ENCODE measurements around the gene TBC1D19. TPM values are rescaled to one million over a fixed set of nuclear protein-coding genes. Genes with fewer than 3 reads are reported as not detected.

The TBC1D19 gene
- total RNA-seq, 1 experiment from 2014 or later = 2.2 TPM

- Histone ChIP-seq H3K36me3 (ENCODE audit: control insufficient read depth, insufficient read depth, low read length) (no peaks in the 10 kb centered on the region), H3K4me3 (ENCODE audit: low read depth in 2 of 2, low read length in 2 of 2) (no peak overlapping the region), H3K4me1 (ENCODE audit: control insufficient read depth, insufficient read depth, low read length) (no peaks in the 10 kb centered on the region), H3K27me3 (ENCODE audit: control insufficient read depth, insufficient read depth, low read length) (no peaks in the 10 kb centered on the region), H3K27ac (ENCODE audit: low read length) (no peak overlapping the region), H3K9me3 (ENCODE audit: control insufficient read depth, insufficient read depth, low read depth, low read length) (no peaks in the 10 kb centered on the region)
- no TSS peak for BruUV-seq (replicated peaks)
- in situ Hi-C loops (cut with HindIII; ENCODE audit: low pct_unique_long_range_greater_than_20kb, low sequenced_read_pairs) = no loop called here
- ChIA-PET POLR2A (no interaction called here), CTCF (no interaction called here)
- TF ChIP-seq CTCF (IDR thresholded peaks at IDR 0.05) = no peak
- no peak for TF ChIP-seq REST (IDR thresholded peaks at IDR 0.05; ENCODE audit: insufficient read depth in 1 of 2, low read depth in 2 of 2, low read length in 1 of 2)
- no peak for TF ChIP-seq TCF7L2 (IDR thresholded peaks at IDR 0.05; ENCODE audit: low read depth, low read length)
- no peak for TF ChIP-seq POLR2AphosphoS5 (IDR thresholded peaks at IDR 0.05; ENCODE audit: low read depth, low read length)
- TF ChIP-seq SIN3A (IDR thresholded peaks at IDR 0.05; ENCODE audit: borderline replicate concordance, insufficient read depth, low read depth, low read length) = no peak
- ATAC-seq (no peak), DNase-seq (ENCODE audit: low read depth, low spot score) (no peak)
- intact Hi-C loops (cut with micrococcal nuclease; ENCODE audit: unreplicated experiment) = no loop called here
Observed at GRCh38 chr4:26779674-26780073, 195.8 kb downstream of the TBC1D19 start.

- DNase-seq (ENCODE audit: low read depth, low spot score) (no peak), ATAC-seq (no peak)
- POLR2A ChIA-PET = no interaction called here
- Histone ChIP-seq H3K4me1 (ENCODE audit: control insufficient read depth, insufficient read depth, low read length) (no peaks in the 10 kb centered on the region), H3K36me3 (ENCODE audit: control insufficient read depth, insufficient read depth, low read length) (no peaks in the 10 kb centered on the region), H3K4me3 (ENCODE audit: low read depth in 2 of 2, low read length in 2 of 2) (no peak overlapping the region), H3K9me3 (ENCODE audit: control insufficient read depth, insufficient read depth, low read depth, low read length) (no peaks in the 10 kb centered on the region), H3K27ac (ENCODE audit: low read length) (no peak overlapping the region), H3K27me3 (ENCODE audit: control insufficient read depth, insufficient read depth, low read length) (no peaks in the 10 kb centered on the region)
- intact Hi-C loops (cut with micrococcal nuclease; ENCODE audit: unreplicated experiment) = no loop called here
- in situ Hi-C loops (cut with HindIII; ENCODE audit: low pct_unique_long_range_greater_than_20kb, low sequenced_read_pairs) = no loop called here
- no TSS peak for BruUV-seq (replicated peaks)
- CTCF ChIA-PET = no interaction called here
- no peak for TF ChIP-seq REST (IDR thresholded peaks at IDR 0.05; ENCODE audit: insufficient read depth in 1 of 2, low read depth in 2 of 2, low read length in 1 of 2)
- TF ChIP-seq CTCF (IDR thresholded peaks at IDR 0.05) = no peak
- TF ChIP-seq SIN3A (IDR thresholded peaks at IDR 0.05; ENCODE audit: borderline replicate concordance, insufficient read depth, low read depth, low read length) = no peak
Observed at GRCh38 chr4:26780539-26780938, 196.7 kb downstream of the TBC1D19 start.

All from Panc1 (cell line).